ENCODE data around the gene RPUSD1.

RPUSD1 gene

GRCh38 chr16:825341-826061 is 37.3 kb upstream of the RPUSD1 start:
- ATAC-seq, result peak; percentile 37; the same call in 2 of the 3 replicates
- TF ChIP-seq CREB5 (CRISPR knock-in tag; IDR thresholded peaks at IDR 0.05; ENCODE audit: low read depth) (no peak), TSHZ2 (CRISPR knock-in tag; IDR thresholded peaks at IDR 0.05) (no peak), TOX (CRISPR knock-in tag; IDR thresholded peaks at IDR 0.05; ENCODE audit: borderline replicate concordance) (no peak), ZNF565 (CRISPR knock-in tag; conservative IDR thresholded peaks at IDR 0.05; ENCODE audit: low read depth) (no peak), ZFP30 (CRISPR knock-in tag; IDR thresholded peaks at IDR 0.05) (no peak), ZNF8 (CRISPR knock-in tag; IDR thresholded peaks at IDR 0.05) (no peak), ZFP3 (CRISPR knock-in tag; IDR thresholded peaks at IDR 0.05) (no peak), TCF4 (CRISPR knock-in tag; IDR thresholded peaks at IDR 0.05; ENCODE audit: borderline replicate concordance) (no peak), ISL1 (CRISPR knock-in tag; IDR thresholded peaks at IDR 0.05) (no peak), CSDC2 (CRISPR knock-in tag; IDR thresholded peaks at IDR 0.05) (no peak), OSR1 (CRISPR knock-in tag; IDR thresholded peaks at IDR 0.05) (no peak), ESRRG (CRISPR knock-in tag; IDR thresholded peaks at IDR 0.05) (no peak), PATZ1 (CRISPR knock-in tag; IDR thresholded peaks at IDR 0.05; ENCODE audit: borderline replicate concordance) (no peak), RARB (CRISPR knock-in tag; IDR thresholded peaks at IDR 0.05) (no peak), CSRNP3 (CRISPR knock-in tag; IDR thresholded peaks at IDR 0.05) (no peak), BACH2 (CRISPR knock-in tag; IDR thresholded peaks at IDR 0.05; ENCODE audit: borderline replicate concordance) (no peak), PPARA (CRISPR knock-in tag; IDR thresholded peaks at IDR 0.05; ENCODE audit: borderline replicate concordance) (no peak)

- ATAC-seq, result no peak
- TF ChIP-seq ZFP3 (CRISPR knock-in tag; IDR thresholded peaks at IDR 0.05) (no peak), ARNTL (CRISPR knock-in tag; IDR thresholded peaks at IDR 0.05; ENCODE audit: borderline replicate concordance, low read depth) (no peak), ZFP30 (CRISPR knock-in tag; IDR thresholded peaks at IDR 0.05) (no peak), GLIS3 (CRISPR knock-in tag; IDR thresholded peaks at IDR 0.05) (no peak), RARB (CRISPR knock-in tag; IDR thresholded peaks at IDR 0.05) (no peak), ZNF565 (CRISPR knock-in tag; conservative IDR thresholded peaks at IDR 0.05; ENCODE audit: low read depth) (no peak), CSRNP3 (CRISPR knock-in tag; IDR thresholded peaks at IDR 0.05) (no peak), TSHZ2 (CRISPR knock-in tag; IDR thresholded peaks at IDR 0.05) (no peak), POU6F1 (CRISPR knock-in tag; IDR thresholded peaks at IDR 0.05; ENCODE audit: borderline replicate concordance, low read depth) (no peak), ISL1 (CRISPR knock-in tag; IDR thresholded peaks at IDR 0.05) (no peak), CREB5 (CRISPR knock-in tag; IDR thresholded peaks at IDR 0.05; ENCODE audit: low read depth) (no peak), ZC3H10 (CRISPR knock-in tag; IDR thresholded peaks at IDR 0.05) (no peak), TCF4 (CRISPR knock-in tag; IDR thresholded peaks at IDR 0.05; ENCODE audit: borderline replicate concordance) (no peak), TOX (CRISPR knock-in tag; IDR thresholded peaks at IDR 0.05; ENCODE audit: borderline replicate concordance) (no peak), ESRRG (CRISPR knock-in tag; IDR thresholded peaks at IDR 0.05) (no peak), SNAI2 (CRISPR knock-in tag; IDR thresholded peaks at IDR 0.05) (no peak), ZNF8 (CRISPR knock-in tag; IDR thresholded peaks at IDR 0.05) (no peak), CSDC2 (CRISPR knock-in tag; IDR thresholded peaks at IDR 0.05) (no peak), PPARA (CRISPR knock-in tag; IDR thresholded peaks at IDR 0.05; ENCODE audit: borderline replicate concordance) (no peak), ZNF70 (CRISPR knock-in tag; IDR thresholded peaks at IDR 0.05) (no peak)
Measured at GRCh38 chr16:824601-825000, 36.4 kb upstream of the RPUSD1 start.

Measured in SK-N-SH treated with all-trans-retinoic acid at 6 μM for 48 hours (cell line).